AG04449 (cell line): ENCODE data around the gene HDAC1.

Experiments used
- CTCF ChIA-PET: fragments of 350-600 bp; formaldehyde crosslinking; extraction: SDS; loops from one replicate; lab custom pipeline; 2021; ENCODE audit warnings: antibody characterized with exemption; lab: Yijun Ruan, JAX
- POLR2A ChIA-PET: fragments of 400-600, 350-600 bp; formaldehyde crosslinking; extraction: SDS; loops from one replicate; lab custom pipeline; 2020; ENCODE audit warnings: antibody characterized with exemption, inconsistent platforms; lab: Yijun Ruan, JAX
- DNase-seq: peaks from one replicate; pipeline ENCODE4 v3.0.0-alpha.2; 2010; ENCODE audit warnings: low read depth, low spot score
- H3K4me3 ChIP-seq: 2 replicates; pipeline ENCODE4 v1.5.1; 2011; ENCODE audit warnings: low read depth, mild to moderate bottlenecking, control low read depth, low read length
- TF ChIP-seq, protein P1 (sequence below): IDR thresholded peaks from one replicate; pipeline ENCODE4 v1.5.1; 2011; ENCODE audit warnings: mild to moderate bottlenecking, moderate library complexity, low read length, control low read depth, inconsistent platforms; ENCODE audit not compliant: insufficient read depth; ENCODE audit errors: missing control alignments

The HDAC1 gene

DNA sequence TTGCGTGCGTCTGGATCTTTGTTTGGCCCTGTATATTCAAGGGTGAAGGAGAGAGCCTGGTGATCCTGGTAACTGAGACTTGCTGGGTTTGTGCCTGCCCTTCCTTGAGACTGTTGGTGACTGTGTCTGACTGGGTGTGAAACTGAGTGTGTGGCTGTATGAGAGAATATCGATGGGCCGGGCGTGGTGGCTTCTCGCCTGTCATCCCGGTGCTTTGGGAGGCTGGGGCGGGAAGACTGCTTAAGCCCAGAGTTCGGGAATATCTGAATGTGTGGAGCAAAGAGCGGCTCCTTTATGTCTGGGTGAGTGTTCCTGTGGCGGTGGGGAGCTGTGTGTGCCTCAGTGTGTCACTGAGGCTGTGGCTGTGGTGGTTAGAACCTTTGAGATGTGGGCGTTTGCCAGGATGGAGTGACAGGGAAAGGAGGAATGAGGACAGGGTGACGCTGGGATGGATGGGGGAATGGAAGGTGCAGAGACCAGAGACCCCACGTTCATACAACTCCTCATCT, 46.8 kb downstream of the HDAC1 start:
- TF ChIP-seq, protein P1, sequence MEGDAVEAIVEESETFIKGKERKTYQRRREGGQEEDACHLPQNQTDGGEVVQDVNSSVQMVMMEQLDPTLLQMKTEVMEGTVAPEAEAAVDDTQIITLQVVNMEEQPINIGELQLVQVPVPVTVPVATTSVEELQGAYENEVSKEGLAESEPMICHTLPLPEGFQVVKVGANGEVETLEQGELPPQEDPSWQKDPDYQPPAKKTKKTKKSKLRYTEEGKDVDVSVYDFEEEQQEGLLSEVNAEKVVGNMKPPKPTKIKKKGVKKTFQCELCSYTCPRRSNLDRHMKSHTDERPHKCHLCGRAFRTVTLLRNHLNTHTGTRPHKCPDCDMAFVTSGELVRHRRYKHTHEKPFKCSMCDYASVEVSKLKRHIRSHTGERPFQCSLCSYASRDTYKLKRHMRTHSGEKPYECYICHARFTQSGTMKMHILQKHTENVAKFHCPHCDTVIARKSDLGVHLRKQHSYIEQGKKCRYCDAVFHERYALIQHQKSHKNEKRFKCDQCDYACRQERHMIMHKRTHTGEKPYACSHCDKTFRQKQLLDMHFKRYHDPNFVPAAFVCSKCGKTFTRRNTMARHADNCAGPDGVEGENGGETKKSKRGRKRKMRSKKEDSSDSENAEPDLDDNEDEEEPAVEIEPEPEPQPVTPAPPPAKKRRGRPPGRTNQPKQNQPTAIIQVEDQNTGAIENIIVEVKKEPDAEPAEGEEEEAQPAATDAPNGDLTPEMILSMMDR = no peak
- ChIA-PET POLR2A (no interaction called here), CTCF (no interaction called here)
- no peak for DNase-seq
- no peak overlapping the region for H3K4me3 ChIP-seq

DNA sequence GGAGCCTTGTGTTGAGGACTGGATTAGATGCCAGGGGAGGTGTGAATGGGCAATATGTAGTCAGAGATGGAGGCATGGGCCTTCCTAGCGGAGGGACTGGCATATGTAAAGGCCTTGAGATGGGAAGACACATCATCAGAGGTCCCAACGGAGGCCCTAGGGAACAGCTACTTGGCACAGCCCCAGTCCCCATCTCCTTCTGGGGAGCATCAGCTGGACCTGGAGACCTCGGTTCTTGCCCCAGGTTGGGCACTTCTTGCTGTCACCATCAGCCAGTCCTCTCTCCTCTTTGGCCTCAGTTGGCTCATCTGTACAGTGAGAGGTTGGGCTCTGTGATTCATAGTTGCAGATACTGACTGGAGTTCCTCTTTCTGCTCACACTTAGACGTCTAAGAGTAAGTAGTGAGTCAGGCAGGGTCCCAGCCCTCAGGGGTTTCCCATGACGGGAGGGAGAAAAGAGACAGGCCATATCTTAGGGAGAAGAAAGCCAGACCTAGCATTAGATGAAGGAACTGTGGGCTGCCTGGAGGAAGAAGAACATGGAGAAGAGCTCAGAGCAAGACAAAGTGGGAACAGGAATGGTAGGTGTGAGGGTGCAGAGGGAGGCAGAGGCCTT, 47.6 kb downstream of the HDAC1 start:
- ChIA-PET CTCF (no interaction called here), POLR2A (no interaction called here)
- peak; percentile 10 for DNase-seq
- H3K4me3 ChIP-seq = no peak overlapping the region
- TF ChIP-seq, protein P1 = no peak

DNA sequence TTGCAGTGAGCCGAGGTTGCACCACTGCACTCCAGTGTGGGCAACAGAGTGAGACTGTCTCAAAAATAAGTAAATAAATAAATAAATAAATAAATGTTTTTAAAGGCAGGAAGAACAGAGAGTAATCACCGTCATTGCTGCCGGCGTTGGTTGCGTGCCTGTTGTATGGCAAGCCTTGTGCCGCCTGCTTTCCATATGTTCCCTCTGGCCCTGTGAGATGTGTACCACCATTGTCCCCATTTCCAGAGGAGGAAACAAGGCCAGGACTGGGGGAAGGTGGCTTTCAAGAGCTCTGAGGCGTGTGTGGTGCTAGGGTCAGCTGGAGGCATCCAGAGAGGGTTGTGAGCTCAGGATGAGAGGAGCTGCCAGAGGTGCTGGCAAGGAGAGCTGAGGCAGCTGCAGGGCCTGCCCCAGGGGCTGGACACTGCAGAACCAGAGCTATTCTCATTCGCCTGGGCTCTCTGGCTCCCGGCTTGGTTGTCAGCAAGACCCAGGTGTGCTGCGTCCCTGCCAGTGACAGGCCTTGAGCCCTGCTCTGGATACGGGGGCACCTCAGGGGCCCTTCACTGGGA, 49.4 kb downstream of the HDAC1 start:
- CTCF ChIA-PET = interaction anchor here (0.6 to 1.0 kb wide), 2 partner anchors 60 to 114 kb away, joined by 3 read pairs; no protein-coding TSS in a partner anchor
- POLR2A ChIA-PET = interaction anchor here (0.6 kb wide), 1 partner anchor 44 kb away, joined by 3 read pairs; no protein-coding TSS in a partner anchor
- DNase-seq = no peak
- TF ChIP-seq, protein P1 = no peak
- no peak overlapping the region for H3K4me3 ChIP-seq

DNA sequence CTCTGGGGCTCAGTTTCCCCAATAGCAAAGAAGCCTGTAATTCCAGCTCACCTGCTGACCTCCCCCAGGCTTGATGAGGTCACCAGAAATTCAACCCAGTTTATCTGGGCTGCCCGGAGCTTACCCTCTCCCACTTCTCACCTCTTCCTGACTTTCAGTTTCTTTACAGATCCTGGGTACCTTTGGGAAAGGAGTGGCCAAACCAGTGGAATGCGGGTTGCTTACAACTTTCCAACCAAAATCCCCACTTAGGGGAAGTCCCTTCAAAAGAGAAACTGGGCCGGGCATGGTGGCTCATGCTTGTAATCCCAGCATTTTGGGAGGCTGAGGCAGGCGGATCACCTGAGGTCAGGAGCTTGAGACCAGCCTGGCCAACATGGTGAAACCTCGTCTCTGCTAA, 50.1 kb downstream of the HDAC1 start:
- DNase-seq = no peak
- CTCF ChIA-PET = interaction anchor here (2.3 kb wide), 1 partner anchor 127 kb away, joined by 10 read pairs; no protein-coding TSS in a partner anchor
- TF ChIP-seq, protein P1 = no peak
- POLR2A ChIA-PET = no interaction called here
- no peak overlapping the region for H3K4me3 ChIP-seq

DNA sequence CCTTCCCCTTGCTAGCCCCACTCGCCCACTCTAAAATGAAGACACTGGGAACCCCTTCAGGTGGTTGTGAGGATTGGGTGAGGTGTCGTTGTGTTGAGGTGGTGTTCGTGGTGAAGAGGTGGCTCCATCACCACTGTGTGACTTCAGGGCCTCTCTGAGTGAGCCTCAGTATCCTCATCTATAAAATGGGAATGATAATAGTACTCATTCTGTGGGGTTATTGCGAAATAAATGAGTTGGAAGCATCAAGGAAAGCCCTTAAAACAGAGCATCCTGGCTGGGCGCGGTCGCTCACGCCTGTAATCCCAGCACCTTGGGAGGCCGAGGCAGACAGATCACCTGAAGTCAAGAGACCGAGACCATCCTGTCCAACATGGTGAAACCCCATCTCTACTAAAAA, 50.8 kb downstream of the HDAC1 start:
- POLR2A ChIA-PET = no interaction called here

More for the DNA sequence above, 50.8 kb downstream of the HDAC1 start:
- no peak for DNase-seq
- H3K4me3 ChIP-seq = no peak overlapping the region
- CTCF ChIA-PET = interaction anchor here (2.3 kb wide), 1 partner anchor 128 kb away, joined by 10 read pairs; no protein-coding TSS in a partner anchor
- TF ChIP-seq, protein P1 = no peak
